Lung (tissue), 12 donors: ENCODE results near the gene ZNF738. TPM values are rescaled to one million over a fixed set of nuclear protein-coding genes. Genes with fewer than 3 reads are reported as not detected.
"Not testable (repeated sequence)": the region's sequence is repeated elsewhere in the genome, so short reads cannot be mapped to it uniquely, and the experiment has no call there.

Source experiments
- ATAC-seq: fragments of 200-7000 bp; cut with Tn5 transposase; one replicate; pipeline ENCODE4 v1.9.1; 2020; ENCODE audit warnings: moderate number of reproducible peaks; ENCODE audit not compliant: insufficient read depth, low FRiP score
- DNase-seq, 3 donors: peaks; one replicate each; pipeline ENCODE4 v3.0.0-alpha.2; 2013 to 2017
- H3K27ac ChIP-seq, 2 donors: one replicate each; pipeline ENCODE4 v1.5.1; 2013; ENCODE audit warnings: mild to moderate bottlenecking in 2 of 2, moderate library complexity in 2 of 2, control low read depth in 1 of 2, inconsistent platforms in 1 of 2, low read depth in 1 of 2, low read length in 1 of 2
- H3K27me3 ChIP-seq, 3 donors: one replicate each; pipeline ENCODE4 v1.5.1; 2013; ENCODE audit warnings: low read length in 2 of 3; ENCODE audit not compliant: control insufficient read depth in 3 of 3, insufficient read depth in 3 of 3
- H3K36me3 ChIP-seq, 4 donors: one replicate each; pipeline ENCODE4 v1.5.1; 2013; ENCODE audit warnings: low read length in 4 of 4, mild to moderate bottlenecking in 1 of 4, moderate library complexity in 1 of 4; ENCODE audit not compliant: control insufficient read depth in 4 of 4, insufficient read depth in 4 of 4
- H3K4me1 ChIP-seq, 5 donors: one replicate each; pipeline ENCODE4 v1.5.1; 2013; ENCODE audit warnings: low read length in 5 of 5, mild to moderate bottlenecking in 2 of 5, moderate library complexity in 1 of 5; ENCODE audit not compliant: control insufficient read depth in 5 of 5, insufficient read depth in 5 of 5
- H3K4me3 ChIP-seq: one replicate; pipeline ENCODE4 v1.5.1; 2013; ENCODE audit warnings: mild to moderate bottlenecking, control low read depth, moderate library complexity
- H3K9ac ChIP-seq, 2 donors: one replicate each; pipeline ENCODE4 v1.5.1; 2013; ENCODE audit warnings: low read length in 2 of 2, control low read depth in 1 of 2; ENCODE audit not compliant: insufficient read depth in 1 of 2
- H3K9me3 ChIP-seq, 4 donors: one replicate each; pipeline ENCODE4 v1.5.1; 2013; ENCODE audit warnings: low read length in 3 of 4, mild to moderate bottlenecking in 1 of 4, moderate library complexity in 1 of 4; ENCODE audit not compliant: control insufficient read depth in 4 of 4, insufficient read depth in 3 of 4
- WGBS, 2 donors: extraction: QIAGEN DNeasy Blood & Tissue Kit; methylation state at CpG; one replicate each; pipeline ENCODE4 v1.1.7; 2013; 5-methylcytosine and 5-hydroxymethylcytosine counted together
- polyA plus RNA-seq, 2 donors: library from polyadenylated mRNA; stranded (reverse); fragments of 200-250 nt; gene quantifications; one replicate each; pipeline ENCODE4 v1.2.1, GENCODE V29; 2013
- total RNA-seq, 2 donors: library from RNA; depleted of rRNA in 1 of 2; stranded (reverse); fragments of >200 nt in 1 of 2; gene quantifications; one replicate each; pipeline ENCODE4 v1.2.1, GENCODE V29; 2014 to 2021
- TF ChIP-seq, protein P1 (sequence below): IDR thresholded peaks from 2 replicates; pipeline ENCODE4 v1.5.1; 2012; ENCODE audit warnings: mild to moderate bottlenecking; ENCODE audit errors: control extremely low read depth, extremely low read depth
- donor health status: control.
- donor health status: control.
- donor health status: Bipolar disorder and iron deficiency.
- donor health status: healthy.
- donor health status: DM: yes; HTN: yes; CAD: no.

Gene ZNF738
- total and polyA plus RNA-seq, 4 donors, result 2.6 to 14.4 (median 6.9) TPM

DNA sequence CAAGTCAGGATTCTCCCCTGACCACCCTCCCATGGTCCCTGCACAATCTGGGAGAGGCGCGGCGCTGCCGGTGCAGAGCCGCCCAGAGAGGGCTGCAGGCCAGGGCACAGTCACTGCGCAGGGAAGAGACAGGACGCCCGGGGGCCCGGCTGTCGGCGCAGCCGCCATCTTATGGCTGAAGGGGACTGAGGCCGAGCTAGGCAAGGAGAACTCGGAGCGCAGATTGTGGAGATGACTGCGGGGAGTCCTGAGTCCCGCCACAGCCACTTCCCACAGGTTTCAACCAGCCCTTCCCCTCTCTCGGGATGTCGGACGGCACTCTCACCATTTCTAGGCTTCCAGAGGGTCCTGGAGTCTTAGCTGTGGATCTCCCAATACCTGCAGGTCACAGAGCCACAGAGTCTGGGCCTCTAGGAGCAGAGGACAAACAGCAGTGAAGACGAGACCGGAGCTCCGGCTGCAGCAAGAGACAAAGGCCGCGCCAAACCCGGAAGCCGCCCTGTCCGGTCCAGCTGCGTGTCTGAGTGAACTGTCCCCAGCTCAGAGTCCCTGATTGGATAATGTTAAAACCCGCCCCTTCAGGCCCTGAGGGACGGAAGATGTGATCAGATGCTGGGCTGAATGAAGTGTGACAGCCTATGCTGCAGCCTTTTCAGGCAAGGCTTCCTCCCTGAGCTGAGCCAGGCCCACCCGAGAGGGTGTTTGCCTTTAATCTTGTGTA, 29.8 kb upstream of the ZNF738 start, which contains the start of gene ZNF708:
Gene ZNF708 (minus strand): TSS at position 526 of the 721 bp plus-strand sequence. CDS start 198 bp downstream, at position 328.
- Histone ChIP-seq H3K36me3 (peaks cover 1 to 7% (median 5%) of the 10 kb centered on the region in 4 donors), H3K27me3 (no peaks in the 10 kb centered on the region), H3K4me3 (peak within 1 kb of the TSS; percentile 90), H3K9me3 (no peaks in the 10 kb centered on the region), H3K9ac (peak within 1 kb of the TSS; percentile 95 to 96), H3K4me1 (peaks cover 0 to 10% (median 1%) of the 10 kb centered on the region in 5 donors), H3K27ac (peak within 1 kb of the TSS; percentile 86 to 100)
- DNase-seq (peak; percentile 93 to 98 (median 97)), ATAC-seq (peak; percentile 99)
- whole genome bisulfite sequencing, 2 donors, result 0% methylated on average over 32 of the region's 32 CpGs
- TF ChIP-seq, protein P1, sequence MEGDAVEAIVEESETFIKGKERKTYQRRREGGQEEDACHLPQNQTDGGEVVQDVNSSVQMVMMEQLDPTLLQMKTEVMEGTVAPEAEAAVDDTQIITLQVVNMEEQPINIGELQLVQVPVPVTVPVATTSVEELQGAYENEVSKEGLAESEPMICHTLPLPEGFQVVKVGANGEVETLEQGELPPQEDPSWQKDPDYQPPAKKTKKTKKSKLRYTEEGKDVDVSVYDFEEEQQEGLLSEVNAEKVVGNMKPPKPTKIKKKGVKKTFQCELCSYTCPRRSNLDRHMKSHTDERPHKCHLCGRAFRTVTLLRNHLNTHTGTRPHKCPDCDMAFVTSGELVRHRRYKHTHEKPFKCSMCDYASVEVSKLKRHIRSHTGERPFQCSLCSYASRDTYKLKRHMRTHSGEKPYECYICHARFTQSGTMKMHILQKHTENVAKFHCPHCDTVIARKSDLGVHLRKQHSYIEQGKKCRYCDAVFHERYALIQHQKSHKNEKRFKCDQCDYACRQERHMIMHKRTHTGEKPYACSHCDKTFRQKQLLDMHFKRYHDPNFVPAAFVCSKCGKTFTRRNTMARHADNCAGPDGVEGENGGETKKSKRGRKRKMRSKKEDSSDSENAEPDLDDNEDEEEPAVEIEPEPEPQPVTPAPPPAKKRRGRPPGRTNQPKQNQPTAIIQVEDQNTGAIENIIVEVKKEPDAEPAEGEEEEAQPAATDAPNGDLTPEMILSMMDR, result no peak

DNA sequence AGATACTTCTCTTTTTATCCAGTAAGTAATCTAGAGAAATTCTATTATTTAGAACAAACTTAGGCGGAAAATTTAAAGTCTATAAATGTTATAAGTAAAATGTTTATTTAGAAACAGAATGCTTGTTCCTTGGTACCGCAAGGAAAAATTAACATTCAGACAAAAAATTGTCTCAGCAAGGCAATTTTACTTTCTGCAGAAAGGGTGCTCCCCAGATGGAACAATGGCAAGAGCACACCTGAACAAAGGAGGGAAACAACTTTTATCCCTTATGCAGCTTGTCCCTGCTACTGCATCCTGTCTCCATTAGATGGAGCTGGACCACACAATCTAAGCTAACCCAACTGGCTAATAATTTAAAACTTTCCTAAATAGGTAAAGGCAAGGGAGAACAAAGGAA, 23.1 kb upstream of the ZNF738 start:
- Histone ChIP-seq H3K9me3 (peaks cover 0 to 7% (median 6%) of the 10 kb centered on the region in 4 donors), H3K27ac (no peak overlapping the region), H3K9ac (no peak overlapping the region), H3K27me3 (no peaks in the 10 kb centered on the region), H3K4me3 (no peak overlapping the region), H3K4me1 (no peaks in the 10 kb centered on the region), H3K36me3 (no peaks in the 10 kb centered on the region)
- no peak for DNase-seq
- 74 to 100% methylated on average over 2 of the region's 2 CpGs for WGBS, 2 donors
- no peak for ATAC-seq
- TF ChIP-seq, protein P1, result no peak

DNA sequence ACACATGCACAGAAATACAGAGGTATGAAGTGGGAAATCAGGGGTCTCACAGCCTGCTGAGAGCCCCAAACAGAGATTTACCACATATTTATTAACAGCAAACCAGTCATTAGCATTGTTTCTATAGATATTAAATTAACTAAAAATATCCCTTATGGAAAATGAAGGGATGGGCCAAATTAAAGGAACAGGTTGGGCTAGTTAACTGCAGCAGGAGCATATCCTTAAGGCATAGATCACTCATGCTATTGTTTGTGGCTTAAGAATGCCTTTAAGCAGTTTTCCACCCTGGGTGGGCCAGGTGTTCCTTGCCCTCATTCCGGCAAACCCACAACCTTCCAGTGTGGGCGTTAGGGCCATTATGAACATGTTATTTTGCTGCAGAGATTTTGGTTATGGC, 14.0 kb upstream of the ZNF738 start:
- not testable (repeated sequence) for ATAC-seq, DNase-seq, H3K36me3 ChIP-seq, H3K9ac ChIP-seq, H3K4me3 ChIP-seq, H3K27ac ChIP-seq, H3K4me1 ChIP-seq, H3K27me3 ChIP-seq, H3K9me3 ChIP-seq
- 67 to 96% methylated on average over 2 of the region's 2 CpGs for WGBS, 2 donors

- DNase-seq (no peak), ATAC-seq (no peak)
- 42 to 67% methylated on average over 2 of the region's 2 CpGs for WGBS, 2 donors
- H3K4me3 ChIP-seq, result no peak overlapping the region
- no peaks in the 10 kb centered on the region for H3K4me1 ChIP-seq
- H3K36me3 ChIP-seq, result no peaks in the 10 kb centered on the region
- H3K27me3 ChIP-seq, result no peaks in the 10 kb centered on the region
- no peaks in the 10 kb centered on the region for H3K9me3 ChIP-seq
- H3K9ac ChIP-seq, result no peak overlapping the region
- H3K27ac ChIP-seq, result no peak overlapping the region
- TF ChIP-seq, protein P1, result no peak
Observed at GRCh38 chr19:21352830-21353229, 6.0 kb upstream of the ZNF738 start.
